Transverse colon (tissue), 4 donors: Measurements from ENCODE around the gene SPPL3. TPM values are rescaled to one million over a fixed set of nuclear protein-coding genes. Genes with fewer than 3 reads are reported as not detected.

Experiments
- DNase-seq: peaks from one replicate; pipeline ENCODE4 v3.0.0-alpha.2; 2019
- H3K27ac ChIP-seq, 4 donors: fragments of 200-600 bp; sonication (generic); 2 replicates each; pipeline ENCODE4 v1.5.1; 2016 to 2018; ENCODE audit warnings: inconsistent platforms in 4 of 4
- H3K27me3 ChIP-seq: fragments of 200-600 bp; sonication (generic); 2 replicates; pipeline ENCODE4 v1.5.1; 2017; ENCODE audit warnings: inconsistent platforms
- H3K36me3 ChIP-seq, 4 donors: fragments of 200-600 bp; sonication (generic); 2 replicates each; pipeline ENCODE4 v1.5.1; 2017 to 2019; ENCODE audit warnings: inconsistent platforms in 4 of 4
- H3K4me1 ChIP-seq, 4 donors: fragments of 200-600 bp; sonication (generic); 2 replicates each; pipeline ENCODE4 v1.5.1; 2017 to 2020; ENCODE audit warnings: inconsistent platforms in 4 of 4
- H3K4me3 ChIP-seq, 4 donors: fragments of 200-600 bp; sonication (generic); 1 replicate in 1 of 4; 2 replicates in 3 of 4; pipeline versions ENCODE4 v1.5.1 to v1.6.1; 2017 to 2019; ENCODE audit warnings: inconsistent platforms in 4 of 4
- H3K9me3 ChIP-seq, 2 donors: fragments of 200-600 bp; sonication (generic); 2 replicates each; pipeline ENCODE4 v1.5.1; 2017 to 2019; ENCODE audit warnings: inconsistent platforms in 2 of 2
- CTCF ChIP-seq, 5 experiments: fragments of 200-600 bp in 3 of 5; fragments of 450-650 bp in 2 of 5; sonication (generic) in 3 of 5; IDR thresholded peaks; 1 replicate in 2 of 5; 2 replicates in 3 of 5; pipeline ENCODE4 v1.5.1; 2016 to 2017; ENCODE audit warnings: antibody characterized with exemption in 5 of 5, inconsistent platforms in 3 of 5, mild to moderate bottlenecking in 2 of 5, moderate library complexity in 1 of 5
- EP300 ChIP-seq: sonication (generic); formaldehyde crosslinking; IDR thresholded peaks from one replicate; pipeline ENCODE4 v1.6.1; 2017; ENCODE audit warnings: antibody characterized with exemption, low read depth
- POLR2A ChIP-seq: fragments of 450-650 bp; IDR thresholded peaks from one replicate; pipeline ENCODE4 v1.6.1; 2016; ENCODE audit warnings: antibody characterized with exemption, mild to moderate bottlenecking, moderate library complexity
- POLR2AphosphoS5 ChIP-seq, 3 donors: sonication (generic); formaldehyde crosslinking; IDR thresholded peaks; one replicate each; pipeline ENCODE4 v1.6.1; 2016; ENCODE audit warnings: antibody characterized with exemption in 3 of 3
- WGBS, 2 donors: methylation state at CpG; one replicate each; pipeline ENCODE4 v1.1.5; 2018; ENCODE audit warnings: low coverage in 1 of 2; 5-methylcytosine and 5-hydroxymethylcytosine counted together
- in situ Hi-C, 4 donors: fragments of 200-750 bp; cut with MboI; loops; one replicate each; pipeline versions ENCODE4 v1.15.0 to v1.15.1; 2017; ENCODE audit warnings: low sequenced_read_pairs in 3 of 4, low pct_ligation_motif_present in 1 of 4, low pct_unique_long_range_greater_than_20kb in 1 of 4
- intact Hi-C: fragments of 100-400 bp; cut with DNase I; formaldehyde crosslinking; loops from one replicate; pipeline ENCODE4 v1.15.1; 2023; ENCODE audit warnings: low total_unique reads
- total RNA-seq, 4 donors: library from RNA; depleted of rRNA; stranded (reverse); fragments of >200 nt; gene quantifications; one replicate each; pipeline ENCODE4 v1.1.0, GENCODE V29; 2016

Gene SPPL3
- total RNA-seq, 4 donors from 2014 or later = 34.7 to 45.4 (median 41.6) TPM

GRCh38 chr12:120775862-120776552, 128.2 kb downstream of the SPPL3 start:
- 88 to 90% methylated on average over 7 of the region's 7 CpGs for WGBS, 2 donors
- intact Hi-C loops (no loop called here), in situ Hi-C loops (no loop called here)
- DNase-seq = no peak
- no peak overlapping the region for H3K27ac ChIP-seq
- no peak overlapping the region for H3K4me3 ChIP-seq
- peaks cover 0 to 21% (median 0%) of the 10 kb centered on the region in 4 donors for H3K36me3 ChIP-seq
- no peaks in the 10 kb centered on the region for H3K27me3 ChIP-seq
- no peaks in the 10 kb centered on the region for H3K9me3 ChIP-seq
- H3K4me1 ChIP-seq = no peaks in the 10 kb centered on the region
- TF ChIP-seq EP300 = no peak
- no peak for TF ChIP-seq POLR2A
- TF ChIP-seq CTCF (IDR thresholded peaks at IDR 0.05) = peak in 3 of 5 experiments; percentile 5 to 23 (median 14)
- TF ChIP-seq POLR2AphosphoS5 (IDR thresholded peaks at IDR 0.05) = no peak

DNA sequence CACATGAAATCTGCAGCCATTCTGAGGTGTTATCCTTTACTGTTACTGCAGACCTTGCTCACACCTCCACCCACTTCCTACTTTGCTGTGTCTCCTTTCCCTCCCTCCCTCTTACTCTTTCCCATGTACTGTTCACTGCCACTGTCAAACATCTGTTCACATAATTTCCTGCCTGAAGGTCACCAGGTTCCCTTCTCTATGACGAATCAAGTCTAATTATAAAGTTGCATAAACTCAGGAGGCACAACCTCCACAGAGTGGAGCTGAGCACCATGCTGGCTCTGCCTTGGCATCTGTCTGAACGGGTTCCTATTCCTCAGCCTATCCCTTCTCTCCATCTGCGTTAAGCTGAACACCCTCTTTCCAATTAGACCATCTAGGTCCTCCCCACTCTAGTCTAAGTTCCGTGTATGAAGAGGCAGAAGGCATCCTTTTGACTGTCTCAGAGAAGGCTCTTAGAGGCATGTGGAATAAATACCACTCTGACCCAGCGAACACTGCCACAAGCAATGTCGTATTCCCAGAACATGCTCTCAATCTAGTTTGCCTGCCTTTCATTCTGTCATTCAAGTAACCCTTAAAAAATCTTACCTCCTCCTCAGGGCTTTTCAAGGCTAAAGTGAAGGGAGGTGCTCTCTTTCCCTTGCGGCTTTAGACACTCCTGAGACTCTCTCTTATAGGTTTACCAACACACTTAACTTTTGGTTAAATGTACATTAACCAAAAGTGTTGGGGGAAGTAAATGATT, 129.8 kb downstream of the SPPL3 start:
- H3K4me3 ChIP-seq = no peak overlapping the region
- H3K9me3 ChIP-seq = no peaks in the 10 kb centered on the region
- no peak overlapping the region for H3K27ac ChIP-seq
- H3K27me3 ChIP-seq = no peaks in the 10 kb centered on the region
- in situ Hi-C loops (no loop called here), intact Hi-C loops (no loop called here)
- TF ChIP-seq EP300 (no peak), CTCF (IDR thresholded peaks at IDR 0.05) (no peak), POLR2A (no peak), POLR2AphosphoS5 (IDR thresholded peaks at IDR 0.05) (no peak)
- WGBS, 2 donors = 88 to 91% methylated on average over 7 of the region's 7 CpGs
- H3K36me3 ChIP-seq = peaks cover 0 to 11% (median 0%) of the 10 kb centered on the region in 4 donors
- DNase-seq = no peak
- H3K4me1 ChIP-seq = no peaks in the 10 kb centered on the region

GRCh38 chr12:120771097-120771496, 133.1 kb downstream of the SPPL3 start:
- no peak for TF ChIP-seq EP300
- TF ChIP-seq POLR2A = no peak
- no peak for TF ChIP-seq CTCF (IDR thresholded peaks at IDR 0.05)
- no peak for TF ChIP-seq POLR2AphosphoS5 (IDR thresholded peaks at IDR 0.05)
- 89 to 92% methylated on average over 8 to 11 of the region's 11 CpGs for WGBS, 2 donors
- DNase-seq = no peak
- H3K27ac ChIP-seq = no peak overlapping the region
- H3K36me3 ChIP-seq = peaks cover 0 to 12% (median 5%) of the 10 kb centered on the region in 4 donors
- in situ Hi-C loops = no loop called here
- no peaks in the 10 kb centered on the region for H3K27me3 ChIP-seq
- intact Hi-C loops = no loop called here
- H3K4me3 ChIP-seq = no peak overlapping the region
- peaks cover 0 to 8% (median 3%) of the 10 kb centered on the region in 4 donors for H3K4me1 ChIP-seq
- H3K9me3 ChIP-seq = no peaks in the 10 kb centered on the region

GRCh38 chr12:120767071-120768024, 136.8 kb downstream of the SPPL3 start:
- WGBS, 2 donors = 70 to 78% methylated on average over 4 to 11 of the region's 11 CpGs
- in situ Hi-C loops = no loop called here
- H3K4me3 ChIP-seq = no peak overlapping the region
- no peaks in the 10 kb centered on the region for H3K9me3 ChIP-seq
- no peak for TF ChIP-seq EP300
- TF ChIP-seq POLR2A = no peak
- no peak for TF ChIP-seq CTCF (IDR thresholded peaks at IDR 0.05)
- TF ChIP-seq POLR2AphosphoS5 (IDR thresholded peaks at IDR 0.05) = no peak
- no peak for DNase-seq
- H3K27ac ChIP-seq = peak overlapping the region; percentile 73 to 85 (median 76)
- peaks cover 0 to 18% (median 7%) of the 10 kb centered on the region in 4 donors for H3K4me1 ChIP-seq
- no peaks in the 10 kb centered on the region for H3K27me3 ChIP-seq
- H3K36me3 ChIP-seq = peaks cover 0 to 26% (median 11%) of the 10 kb centered on the region in 4 donors
- intact Hi-C loops = no loop called here
